K562 (cell line): ENCODE measurements around the gene PPP1R14C. TPM values are rescaled to one million over a fixed set of nuclear protein-coding genes. Genes with fewer than 3 reads are reported as not detected.
A peak's percentile ranks its signal among the peaks of the same experiment; 100 is the strongest.

Source experiments
- DNMT1 ChIP-seq: fragments of 450-650 bp; IDR thresholded peaks from 2 replicates; pipeline ENCODE4 v1.6.1; 2016; ENCODE audit warnings: antibody characterized with exemption, mild to moderate bottlenecking
- NFXL1 ChIP-seq: fragments of 450-650 bp; formaldehyde crosslinking; IDR thresholded peaks from 2 replicates; pipeline ENCODE4 v1.4.0; 2021; ENCODE audit warnings: mild to moderate bottlenecking
- PTTG1 ChIP-seq: fragments of 450-650 bp; IDR thresholded peaks from 2 replicates; pipeline ENCODE4 v1.6.1; 2016; ENCODE audit warnings: low read depth, mild to moderate bottlenecking, missing genetic modification characterization, missing compliant biosample characterization
- RBBP5 ChIP-seq: fragments of 200-600 bp; sonication (generic); IDR thresholded peaks from 2 replicates; pipeline ENCODE4 v1.6.1; 2012; ENCODE audit warnings: borderline replicate concordance, mild to moderate bottlenecking, low read length, control low read depth, inconsistent platforms; ENCODE audit not compliant: insufficient read depth, poor library complexity, severe bottlenecking
- RBM17 ChIP-seq: fragments of 200-400 bp; formaldehyde crosslinking; IDR thresholded peaks from 2 replicates; pipeline ENCODE4 v1.6.1; 2017; ENCODE audit warnings: low read depth, mild to moderate bottlenecking, low read length, borderline replicate concordance
- RBM25 ChIP-seq: fragments of 200-400 bp; formaldehyde crosslinking; IDR thresholded peaks from 2 replicates; pipeline ENCODE4 v1.6.1; 2018; ENCODE audit warnings: low read length, low read depth, moderate library complexity; ENCODE audit not compliant: severe bottlenecking
- SMAD1 ChIP-seq: fragments of 150-350 bp; IDR thresholded peaks from 2 replicates; pipeline ENCODE4 v1.6.1; 2014; ENCODE audit warnings: low read length, low read depth; ENCODE audit not compliant: partially characterized antibody
- SP1 ChIP-seq: sonication (generic); formaldehyde crosslinking; IDR thresholded peaks from 2 replicates; pipeline ENCODE4 v1.8.1; 2022; ENCODE audit warnings: mild to moderate bottlenecking, missing genetic modification reagents
- TFAM ChIP-seq: fragments of 250-450 bp; sonication (Bioruptor Pico); conservative IDR thresholded peaks from 2 replicates; pipeline ENCODE4 v1.5.0; 2021; ENCODE audit warnings: mild to moderate bottlenecking, moderate library complexity
- ZFX ChIP-seq: sonication (generic); formaldehyde crosslinking; IDR thresholded peaks from 2 replicates; pipeline ENCODE4 v1.8.0; 2022; ENCODE audit warnings: mild to moderate bottlenecking, missing genetic modification reagents, moderate library complexity
- ZKSCAN8 ChIP-seq: fragments of 200-800 bp; sonication (Bioruptor generic); IDR thresholded peaks from 2 replicates; pipeline ENCODE4 v1.6.1; 2016; ENCODE audit warnings: missing genetic modification characterization, missing compliant biosample characterization
- ZNF232 ChIP-seq: sonication (generic); formaldehyde crosslinking; IDR thresholded peaks from 2 replicates; pipeline ENCODE4 v1.8.0; 2022; ENCODE audit warnings: mild to moderate bottlenecking, missing genetic modification reagents
- ZNF77 ChIP-seq: fragments of 250-450 bp; sonication (Bioruptor Pico); IDR thresholded peaks from 2 replicates; pipeline ENCODE4 v1.5.0; 2020
- polyA plus RNA-seq, 8 experiments: library from polyadenylated mRNA; depleted of rRNA in 4 of 8; stranded (reverse) in 5 of 8; unstranded in 3 of 8; fragments of >200 nt; fragmentation: Nextera tagmentation in 2 of 8; fragmentation: Illumina TruSeq in 1 of 8; extraction: Ambion mirVana in 2 of 8; extraction: Trizol in 1 of 8; gene quantifications; 2 replicates each; pipeline versions ENCODE4 v1.2.1 to v1.2.3, GENCODE V29; 2011 to 2014; ENCODE audit warnings: inconsistent platforms in 1 of 8, missing spikeins in 1 of 8
- total RNA-seq, 7 experiments: library from RNA; depleted of rRNA in 6 of 7; stranded (reverse); fragments of >200 nt in 6 of 7; fragmentation: Illumina TruSeq in 2 of 7; extraction: Trizol in 2 of 7; gene quantifications; 2 replicates each; pipeline versions ENCODE4 v1.2.1 to v1.2.3, GENCODE V29; 2011 to 2021; ENCODE audit warnings: low replicate concordance in 1 of 7
- TF ChIP-seq, protein P1 (sequence below): sonication (generic); formaldehyde crosslinking; IDR thresholded peaks from 2 replicates; pipeline ENCODE4 v1.8.0; 2022; ENCODE audit warnings: mild to moderate bottlenecking, missing genetic modification reagents
- TF ChIP-seq, protein P2 (sequence below): sonication (generic); formaldehyde crosslinking; IDR thresholded peaks from 2 replicates; pipeline ENCODE4 v1.8.0; 2022; ENCODE audit warnings: mild to moderate bottlenecking, missing genetic modification reagents
- TF ChIP-seq, protein P3 (sequence below), 2 experiments: IDR thresholded peaks; 2 replicates each; pipeline ENCODE4 v1.6.1; 2012; ENCODE audit warnings: improper control_type of control experiment in 2 of 2, low read depth in 2 of 2, low read length in 2 of 2, borderline replicate concordance in 1 of 2
- TF ChIP-seq, protein P4 (sequence below): sonication (generic); formaldehyde crosslinking; IDR thresholded peaks from 2 replicates; pipeline ENCODE4 v1.8.1; 2023; ENCODE audit warnings: mild to moderate bottlenecking, missing genetic modification reagents

The PPP1R14C gene
- total and polyA plus RNA-seq, 9 of the 15 experiments (the other 6 are each of a cell fraction or from before 2014, with no cell fraction given) = 4.5 to 16.6 (median 11.9) TPM

DNA sequence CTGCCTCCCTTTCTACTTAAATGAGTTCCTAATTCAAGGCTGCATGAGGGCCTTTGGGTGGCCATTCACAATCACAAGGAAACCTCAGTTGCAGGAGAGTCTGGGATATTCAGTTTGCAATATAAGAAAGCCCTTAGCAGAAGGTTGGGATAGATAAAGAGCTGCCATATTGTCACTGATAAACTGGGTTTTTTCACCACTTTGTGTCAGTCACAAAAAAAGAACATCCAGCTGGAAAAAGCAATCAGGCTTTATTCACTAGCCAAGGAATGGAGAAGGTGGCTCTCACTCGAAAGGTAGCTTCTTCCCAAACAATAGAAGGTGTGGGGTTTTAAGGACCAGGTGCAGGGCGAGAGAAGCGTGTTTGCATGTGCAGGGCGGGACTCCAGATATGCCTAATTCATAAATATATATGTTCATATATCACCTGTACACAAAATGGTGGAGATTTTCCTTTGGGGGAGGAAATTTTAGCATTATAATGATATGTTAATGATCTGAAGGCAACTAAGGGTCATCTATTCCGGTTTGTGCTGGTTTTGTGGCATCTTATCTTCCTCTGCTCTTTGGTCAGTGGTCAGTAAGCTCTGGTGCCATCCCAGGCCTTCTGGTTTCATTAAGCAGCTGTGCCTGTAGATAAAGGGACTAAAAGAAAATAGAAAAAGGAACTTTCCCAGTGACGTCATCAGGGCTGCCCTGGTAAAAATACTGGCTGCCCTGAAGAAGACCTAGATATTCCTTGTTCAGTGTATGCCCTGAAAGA, 128.8 kb downstream of the PPP1R14C start (continued):
- TF ChIP-seq TFAM (CRISPR knock-in tag) (no peak), RBM17 (no peak), ZFX (CRISPR knock-in tag) (no peak), SMAD1 (peak; percentile 94), ZNF77 (CRISPR knock-in tag) (no peak), ZNF232 (no peak), ZKSCAN8 (CRISPR knock-in tag) (peak; percentile 76), NFXL1 (CRISPR knock-in tag) (peak; percentile 3; the same call in 1 of the 2 replicates), SP1 (0 out of 2 replicates have a peak, but pooled peaks have one; percentile 28), RBBP5 (no peak), DNMT1 (no peak; the same call in 1 of the 2 replicates), RBM25 (no peak), PTTG1 (tag) (peak; percentile 68)
- TF ChIP-seq, protein P1, sequence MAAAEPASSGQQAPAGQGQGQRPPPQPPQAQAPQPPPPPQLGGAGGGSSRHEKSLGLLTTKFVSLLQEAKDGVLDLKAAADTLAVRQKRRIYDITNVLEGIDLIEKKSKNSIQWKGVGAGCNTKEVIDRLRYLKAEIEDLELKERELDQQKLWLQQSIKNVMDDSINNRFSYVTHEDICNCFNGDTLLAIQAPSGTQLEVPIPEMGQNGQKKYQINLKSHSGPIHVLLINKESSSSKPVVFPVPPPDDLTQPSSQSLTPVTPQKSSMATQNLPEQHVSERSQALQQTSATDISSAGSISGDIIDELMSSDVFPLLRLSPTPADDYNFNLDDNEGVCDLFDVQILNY (CRISPR knock-in tag) = no peak
- TF ChIP-seq, protein P2, sequence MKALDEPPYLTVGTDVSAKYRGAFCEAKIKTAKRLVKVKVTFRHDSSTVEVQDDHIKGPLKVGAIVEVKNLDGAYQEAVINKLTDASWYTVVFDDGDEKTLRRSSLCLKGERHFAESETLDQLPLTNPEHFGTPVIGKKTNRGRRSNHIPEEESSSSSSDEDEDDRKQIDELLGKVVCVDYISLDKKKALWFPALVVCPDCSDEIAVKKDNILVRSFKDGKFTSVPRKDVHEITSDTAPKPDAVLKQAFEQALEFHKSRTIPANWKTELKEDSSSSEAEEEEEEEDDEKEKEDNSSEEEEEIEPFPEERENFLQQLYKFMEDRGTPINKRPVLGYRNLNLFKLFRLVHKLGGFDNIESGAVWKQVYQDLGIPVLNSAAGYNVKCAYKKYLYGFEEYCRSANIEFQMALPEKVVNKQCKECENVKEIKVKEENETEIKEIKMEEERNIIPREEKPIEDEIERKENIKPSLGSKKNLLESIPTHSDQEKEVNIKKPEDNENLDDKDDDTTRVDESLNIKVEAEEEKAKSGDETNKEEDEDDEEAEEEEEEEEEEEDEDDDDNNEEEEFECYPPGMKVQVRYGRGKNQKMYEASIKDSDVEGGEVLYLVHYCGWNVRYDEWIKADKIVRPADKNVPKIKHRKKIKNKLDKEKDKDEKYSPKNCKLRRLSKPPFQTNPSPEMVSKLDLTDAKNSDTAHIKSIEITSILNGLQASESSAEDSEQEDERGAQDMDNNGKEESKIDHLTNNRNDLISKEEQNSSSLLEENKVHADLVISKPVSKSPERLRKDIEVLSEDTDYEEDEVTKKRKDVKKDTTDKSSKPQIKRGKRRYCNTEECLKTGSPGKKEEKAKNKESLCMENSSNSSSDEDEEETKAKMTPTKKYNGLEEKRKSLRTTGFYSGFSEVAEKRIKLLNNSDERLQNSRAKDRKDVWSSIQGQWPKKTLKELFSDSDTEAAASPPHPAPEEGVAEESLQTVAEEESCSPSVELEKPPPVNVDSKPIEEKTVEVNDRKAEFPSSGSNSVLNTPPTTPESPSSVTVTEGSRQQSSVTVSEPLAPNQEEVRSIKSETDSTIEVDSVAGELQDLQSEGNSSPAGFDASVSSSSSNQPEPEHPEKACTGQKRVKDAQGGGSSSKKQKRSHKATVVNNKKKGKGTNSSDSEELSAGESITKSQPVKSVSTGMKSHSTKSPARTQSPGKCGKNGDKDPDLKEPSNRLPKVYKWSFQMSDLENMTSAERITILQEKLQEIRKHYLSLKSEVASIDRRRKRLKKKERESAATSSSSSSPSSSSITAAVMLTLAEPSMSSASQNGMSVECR (CRISPR knock-in tag) = no peak
- TF ChIP-seq, protein P3, sequence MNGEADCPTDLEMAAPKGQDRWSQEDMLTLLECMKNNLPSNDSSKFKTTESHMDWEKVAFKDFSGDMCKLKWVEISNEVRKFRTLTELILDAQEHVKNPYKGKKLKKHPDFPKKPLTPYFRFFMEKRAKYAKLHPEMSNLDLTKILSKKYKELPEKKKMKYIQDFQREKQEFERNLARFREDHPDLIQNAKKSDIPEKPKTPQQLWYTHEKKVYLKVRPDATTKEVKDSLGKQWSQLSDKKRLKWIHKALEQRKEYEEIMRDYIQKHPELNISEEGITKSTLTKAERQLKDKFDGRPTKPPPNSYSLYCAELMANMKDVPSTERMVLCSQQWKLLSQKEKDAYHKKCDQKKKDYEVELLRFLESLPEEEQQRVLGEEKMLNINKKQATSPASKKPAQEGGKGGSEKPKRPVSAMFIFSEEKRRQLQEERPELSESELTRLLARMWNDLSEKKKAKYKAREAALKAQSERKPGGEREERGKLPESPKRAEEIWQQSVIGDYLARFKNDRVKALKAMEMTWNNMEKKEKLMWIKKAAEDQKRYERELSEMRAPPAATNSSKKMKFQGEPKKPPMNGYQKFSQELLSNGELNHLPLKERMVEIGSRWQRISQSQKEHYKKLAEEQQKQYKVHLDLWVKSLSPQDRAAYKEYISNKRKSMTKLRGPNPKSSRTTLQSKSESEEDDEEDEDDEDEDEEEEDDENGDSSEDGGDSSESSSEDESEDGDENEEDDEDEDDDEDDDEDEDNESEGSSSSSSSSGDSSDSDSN (IDR thresholded peaks at IDR 0.05; ENCODE audit: borderline replicate concordance in 1 of 2, low read depth in 2 of 2, low read length in 2 of 2) = 0 out of 4 replicates have a peak, but pooled peaks of 1 of the 2 experiments have one; percentile 48
- TF ChIP-seq, protein P4, sequence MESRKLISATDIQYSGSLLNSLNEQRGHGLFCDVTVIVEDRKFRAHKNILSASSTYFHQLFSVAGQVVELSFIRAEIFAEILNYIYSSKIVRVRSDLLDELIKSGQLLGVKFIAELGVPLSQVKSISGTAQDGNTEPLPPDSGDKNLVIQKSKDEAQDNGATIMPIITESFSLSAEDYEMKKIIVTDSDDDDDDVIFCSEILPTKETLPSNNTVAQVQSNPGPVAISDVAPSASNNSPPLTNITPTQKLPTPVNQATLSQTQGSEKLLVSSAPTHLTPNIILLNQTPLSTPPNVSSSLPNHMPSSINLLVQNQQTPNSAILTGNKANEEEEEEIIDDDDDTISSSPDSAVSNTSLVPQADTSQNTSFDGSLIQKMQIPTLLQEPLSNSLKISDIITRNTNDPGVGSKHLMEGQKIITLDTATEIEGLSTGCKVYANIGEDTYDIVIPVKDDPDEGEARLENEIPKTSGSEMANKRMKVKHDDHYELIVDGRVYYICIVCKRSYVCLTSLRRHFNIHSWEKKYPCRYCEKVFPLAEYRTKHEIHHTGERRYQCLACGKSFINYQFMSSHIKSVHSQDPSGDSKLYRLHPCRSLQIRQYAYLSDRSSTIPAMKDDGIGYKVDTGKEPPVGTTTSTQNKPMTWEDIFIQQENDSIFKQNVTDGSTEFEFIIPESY = peak; percentile 65
